ENCODE data around the gene NOCT.
"Not testable (repeated sequence)": the region's sequence is repeated elsewhere in the genome, so short reads cannot be mapped to it uniquely, and the experiment has no call there.

NOCT gene

GRCh38 chr4:138983690-138984089 is 31.9 kb upstream of the NOCT start:
- no peak for FAIRE-seq
- TF ChIP-seq TAF1 (IDR thresholded peaks at IDR 0.05; ENCODE audit: borderline replicate concordance, low read depth, low read length) (no peak), POLR2A (IDR thresholded peaks at IDR 0.05; ENCODE audit: low read depth, low read length) (no peak), POLR2AphosphoS5 (IDR thresholded peaks at IDR 0.05; ENCODE audit: low read depth, low read length) (no peak)
- DNase-seq (ENCODE audit: insufficient read length), result no peak

GRCh38 chr4:138984647-138985046 is 30.9 kb upstream of the NOCT start:
- DNase-seq (ENCODE audit: insufficient read length) (no peak), FAIRE-seq (no peak)
- no peak for TF ChIP-seq POLR2AphosphoS5 (IDR thresholded peaks at IDR 0.05; ENCODE audit: low read depth, low read length)
- TF ChIP-seq TAF1 (IDR thresholded peaks at IDR 0.05; ENCODE audit: borderline replicate concordance, low read depth, low read length), result no peak
- no peak for TF ChIP-seq POLR2A (IDR thresholded peaks at IDR 0.05; ENCODE audit: low read depth, low read length)

GRCh38 chr4:138992676-138993075 is 22.9 kb upstream of the NOCT start:
- FAIRE-seq, result no peak

GRCh38 chr4:138996090-138996489 is 19.5 kb upstream of the NOCT start:
- TF ChIP-seq POLR2AphosphoS5 (IDR thresholded peaks at IDR 0.05; ENCODE audit: low read depth, low read length), result no peak
- TF ChIP-seq POLR2A (IDR thresholded peaks at IDR 0.05; ENCODE audit: low read depth, low read length), result no peak
- no peak for TF ChIP-seq TAF1 (IDR thresholded peaks at IDR 0.05; ENCODE audit: borderline replicate concordance, low read depth, low read length)
- no peak for FAIRE-seq
- DNase-seq (ENCODE audit: insufficient read length), result no peak

More at GRCh38 chr4:138992676-138993075, 22.9 kb upstream of the NOCT start:
- TF ChIP-seq POLR2A (IDR thresholded peaks at IDR 0.05; ENCODE audit: low read depth, low read length), result no peak
- no peak for TF ChIP-seq POLR2AphosphoS5 (IDR thresholded peaks at IDR 0.05; ENCODE audit: low read depth, low read length)
- no peak for TF ChIP-seq TAF1 (IDR thresholded peaks at IDR 0.05; ENCODE audit: borderline replicate concordance, low read depth, low read length)
- DNase-seq (ENCODE audit: insufficient read length), result no peak

- DNase-seq (ENCODE audit: insufficient read length) (no peak), FAIRE-seq (no peak)
- TF ChIP-seq TAF1 (IDR thresholded peaks at IDR 0.05; ENCODE audit: borderline replicate concordance, low read depth, low read length) (no peak), POLR2AphosphoS5 (IDR thresholded peaks at IDR 0.05; ENCODE audit: low read depth, low read length) (no peak), POLR2A (IDR thresholded peaks at IDR 0.05; ENCODE audit: low read depth, low read length) (no peak)
Measured at GRCh38 chr4:138999666-139000065, 15.9 kb upstream of the NOCT start.

GRCh38 chr4:139000134-139000533 is 15.4 kb upstream of the NOCT start:
- DNase-seq (ENCODE audit: insufficient read length); FAIRE-seq: not testable (repeated sequence)

- not testable (repeated sequence) for DNase-seq (ENCODE audit: insufficient read length); FAIRE-seq
Measured at GRCh38 chr4:139001430-139001829, 14.2 kb upstream of the NOCT start.

- not testable (repeated sequence) for DNase-seq (ENCODE audit: insufficient read length)
Measured at GRCh38 chr4:139003668-139004067, 11.9 kb upstream of the NOCT start.

GRCh38 chr4:139005774-139006173 is 9.8 kb upstream of the NOCT start:
- no peak for FAIRE-seq
- no peak for DNase-seq (ENCODE audit: insufficient read length)
- TF ChIP-seq TAF1 (IDR thresholded peaks at IDR 0.05; ENCODE audit: borderline replicate concordance, low read depth, low read length) (no peak), POLR2A (IDR thresholded peaks at IDR 0.05; ENCODE audit: low read depth, low read length) (no peak), POLR2AphosphoS5 (IDR thresholded peaks at IDR 0.05; ENCODE audit: low read depth, low read length) (no peak)

More at GRCh38 chr4:139003668-139004067, 11.9 kb upstream of the NOCT start:
- not testable (repeated sequence) for FAIRE-seq

- FAIRE-seq, result no peak
- no peak for DNase-seq (ENCODE audit: insufficient read length)
- TF ChIP-seq POLR2A (IDR thresholded peaks at IDR 0.05; ENCODE audit: low read depth, low read length), result no peak
- no peak for TF ChIP-seq POLR2AphosphoS5 (IDR thresholded peaks at IDR 0.05; ENCODE audit: low read depth, low read length)
- TF ChIP-seq TAF1 (IDR thresholded peaks at IDR 0.05; ENCODE audit: borderline replicate concordance, low read depth, low read length), result no peak
Measured at GRCh38 chr4:139007640-139008039, 7.9 kb upstream of the NOCT start.

GRCh38 chr4:139008278-139008677 is 7.3 kb upstream of the NOCT start:
- DNase-seq (ENCODE audit: insufficient read length); FAIRE-seq: not testable (repeated sequence)

- TF ChIP-seq TAF1 (IDR thresholded peaks at IDR 0.05; ENCODE audit: borderline replicate concordance, low read depth, low read length), result no peak
- TF ChIP-seq POLR2AphosphoS5 (IDR thresholded peaks at IDR 0.05; ENCODE audit: low read depth, low read length), result no peak
- TF ChIP-seq POLR2A (IDR thresholded peaks at IDR 0.05; ENCODE audit: low read depth, low read length), result no peak
- FAIRE-seq (no peak), DNase-seq (ENCODE audit: insufficient read length) (no peak)
Measured at GRCh38 chr4:139009702-139010101, 5.9 kb upstream of the NOCT start.

GRCh38 chr4:139011225-139011950 is 4.2 kb upstream of the NOCT start:
- DNase-seq (ENCODE audit: insufficient read length) (no peak), FAIRE-seq (no peak)
- TF ChIP-seq POLR2AphosphoS5 (IDR thresholded peaks at IDR 0.05; ENCODE audit: low read depth, low read length) (no peak), POLR2A (IDR thresholded peaks at IDR 0.05; ENCODE audit: low read depth, low read length) (no peak), TAF1 (IDR thresholded peaks at IDR 0.05; ENCODE audit: borderline replicate concordance, low read depth, low read length) (no peak)
